ENCODE results near the gene TMEM200A.

Gene TMEM200A

DNA sequence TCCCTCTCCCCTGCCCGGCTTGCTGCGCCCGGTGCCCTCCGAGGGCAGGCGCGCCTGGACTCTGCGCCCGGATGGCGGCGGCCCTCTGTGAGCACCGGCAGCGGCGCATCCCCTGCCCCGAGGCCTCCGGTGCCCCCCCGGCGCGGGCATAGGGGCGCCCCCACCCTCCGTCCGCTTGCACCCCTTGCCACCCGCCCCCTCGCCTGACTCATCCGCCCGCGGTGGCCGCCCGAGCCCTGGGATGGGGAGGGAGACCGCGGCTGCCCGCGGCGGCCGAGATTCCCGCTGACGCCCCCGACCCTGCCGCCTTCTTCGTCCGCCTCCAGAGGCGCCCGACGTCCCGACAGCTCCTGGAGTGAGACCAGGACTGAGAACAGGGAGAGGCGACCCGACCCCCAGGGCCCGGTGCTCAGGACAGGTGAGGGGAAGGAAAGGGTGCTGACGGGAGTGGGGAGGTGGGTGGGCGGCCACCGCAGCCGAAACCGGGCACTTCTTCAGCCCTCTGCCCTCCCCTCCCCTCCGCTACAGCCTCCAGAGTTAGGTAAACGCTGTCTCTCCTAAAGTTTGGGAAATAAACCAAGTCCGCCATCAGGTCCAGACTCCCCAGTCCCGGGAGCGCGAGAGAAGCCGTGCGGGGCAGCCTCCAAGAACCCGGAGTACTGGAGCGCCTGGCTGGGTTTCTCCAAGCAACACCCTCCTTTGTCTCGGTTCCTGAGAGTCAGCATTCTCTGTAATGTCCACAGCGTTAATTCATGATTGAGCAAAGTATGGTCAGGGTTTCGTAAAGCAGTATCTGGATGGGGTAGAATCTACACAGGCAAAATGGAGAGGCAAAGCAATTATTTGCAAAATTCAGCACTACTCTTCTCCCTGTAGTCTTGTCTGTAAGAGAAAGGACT lies 539 bp downstream of the TMEM200A start:
- Histone ChIP-seq H3K36me3 (ENCODE audit: low read length) (no peaks in the 10 kb centered on the region), H3K79me2 (ENCODE audit: insufficient read depth, low read length) (no peaks in the 10 kb centered on the region), H3K9me3 (ENCODE audit: insufficient read depth, low read length) (no peaks in the 10 kb centered on the region), H4K20me1 (ENCODE audit: low read depth, low read length) (no peaks in the 10 kb centered on the region), H3F3A (ENCODE audit: insufficient read depth) (no peaks in the 10 kb centered on the region), H3K27ac (ENCODE audit: low read depth, low read length) (no peak overlapping the region), H3K9me2 (replicated peaks; ENCODE audit: insufficient read depth, low read length) (no peaks in the 10 kb centered on the region), H3K9ac (ENCODE audit: low read length) (no peak overlapping the region), H3K4me2 (ENCODE audit: low read depth, low read length, poor library complexity, severe bottlenecking) (no peak overlapping the region), H3K4me3 (ENCODE audit: insufficient read depth, low read length, poor library complexity, severe bottlenecking) (no peak overlapping the region), H2AFZ (ENCODE audit: low read depth, low read length, severe bottlenecking) (no peak overlapping the region), H3K27me3 (ENCODE audit: low read length) (no peaks in the 10 kb centered on the region)
- TF ChIP-seq, protein P1, sequence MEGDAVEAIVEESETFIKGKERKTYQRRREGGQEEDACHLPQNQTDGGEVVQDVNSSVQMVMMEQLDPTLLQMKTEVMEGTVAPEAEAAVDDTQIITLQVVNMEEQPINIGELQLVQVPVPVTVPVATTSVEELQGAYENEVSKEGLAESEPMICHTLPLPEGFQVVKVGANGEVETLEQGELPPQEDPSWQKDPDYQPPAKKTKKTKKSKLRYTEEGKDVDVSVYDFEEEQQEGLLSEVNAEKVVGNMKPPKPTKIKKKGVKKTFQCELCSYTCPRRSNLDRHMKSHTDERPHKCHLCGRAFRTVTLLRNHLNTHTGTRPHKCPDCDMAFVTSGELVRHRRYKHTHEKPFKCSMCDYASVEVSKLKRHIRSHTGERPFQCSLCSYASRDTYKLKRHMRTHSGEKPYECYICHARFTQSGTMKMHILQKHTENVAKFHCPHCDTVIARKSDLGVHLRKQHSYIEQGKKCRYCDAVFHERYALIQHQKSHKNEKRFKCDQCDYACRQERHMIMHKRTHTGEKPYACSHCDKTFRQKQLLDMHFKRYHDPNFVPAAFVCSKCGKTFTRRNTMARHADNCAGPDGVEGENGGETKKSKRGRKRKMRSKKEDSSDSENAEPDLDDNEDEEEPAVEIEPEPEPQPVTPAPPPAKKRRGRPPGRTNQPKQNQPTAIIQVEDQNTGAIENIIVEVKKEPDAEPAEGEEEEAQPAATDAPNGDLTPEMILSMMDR (IDR thresholded peaks at IDR 0.05; ENCODE audit: insufficient read depth, low read length, poor library complexity, severe bottlenecking): no peak
- TF ChIP-seq EZH2phosphoT487 (conservative IDR thresholded peaks at IDR 0.05; ENCODE audit: low read length): no peak

DNA sequence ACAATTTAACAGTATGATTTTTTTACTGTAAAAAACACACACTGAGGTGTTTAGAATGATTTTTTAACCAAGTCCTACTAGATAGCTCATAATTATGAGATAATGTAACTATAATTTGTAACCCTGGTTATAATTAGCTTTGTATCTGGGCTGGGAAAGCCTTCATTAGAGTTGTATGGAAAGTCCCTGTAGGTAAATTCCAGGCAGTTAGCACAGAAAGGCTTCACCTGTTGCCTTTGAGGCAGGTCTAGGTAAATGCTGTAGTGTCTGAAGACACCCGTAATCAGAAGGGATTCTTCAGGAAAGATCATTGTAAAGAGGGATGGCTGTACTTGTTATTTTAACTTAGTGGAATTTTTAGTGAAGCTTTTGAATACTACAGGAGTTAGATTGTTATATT lies 1.9 kb downstream of the TMEM200A start:
- no peak for TF ChIP-seq EZH2phosphoT487 (conservative IDR thresholded peaks at IDR 0.05; ENCODE audit: low read length)
- TF ChIP-seq, protein P1 (IDR thresholded peaks at IDR 0.05; ENCODE audit: insufficient read depth, low read length, poor library complexity, severe bottlenecking): no peak
- Histone ChIP-seq H2AFZ (ENCODE audit: low read depth, low read length, severe bottlenecking) (no peak overlapping the region), H3F3A (ENCODE audit: insufficient read depth) (no peaks in the 10 kb centered on the region), H3K27me3 (ENCODE audit: low read length) (no peaks in the 10 kb centered on the region), H3K4me2 (ENCODE audit: low read depth, low read length, poor library complexity, severe bottlenecking) (no peak overlapping the region), H3K4me3 (ENCODE audit: insufficient read depth, low read length, poor library complexity, severe bottlenecking) (no peak overlapping the region), H3K36me3 (ENCODE audit: low read length) (no peaks in the 10 kb centered on the region), H3K79me2 (ENCODE audit: insufficient read depth, low read length) (no peaks in the 10 kb centered on the region), H3K9me2 (replicated peaks; ENCODE audit: insufficient read depth, low read length) (no peaks in the 10 kb centered on the region), H3K9ac (ENCODE audit: low read length) (no peak overlapping the region), H4K20me1 (ENCODE audit: low read depth, low read length) (no peaks in the 10 kb centered on the region), H3K9me3 (ENCODE audit: insufficient read depth, low read length) (no peaks in the 10 kb centered on the region), H3K27ac (ENCODE audit: low read depth, low read length) (no peak overlapping the region)

DNA sequence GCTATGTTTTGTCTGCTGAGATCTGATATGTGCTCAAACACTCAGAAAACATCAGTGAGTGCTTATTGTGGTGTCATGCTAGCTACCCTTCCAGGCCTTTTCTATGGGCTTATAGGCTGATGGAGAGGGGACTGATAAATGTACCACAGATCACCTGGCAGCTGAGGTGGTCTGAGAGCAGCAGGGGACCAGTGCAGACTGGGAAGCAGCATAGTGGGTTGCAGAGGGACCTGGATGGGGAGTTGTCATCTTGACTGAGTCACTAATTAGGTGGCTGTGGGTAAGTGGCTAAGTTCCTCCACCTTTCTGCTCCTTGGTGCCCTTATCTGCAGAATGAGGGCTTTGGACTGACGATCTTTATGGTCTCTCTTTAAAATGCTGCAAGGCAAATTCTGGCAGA lies 2.8 kb downstream of the TMEM200A start:
- Histone ChIP-seq H4K20me1 (ENCODE audit: low read depth, low read length) (no peaks in the 10 kb centered on the region), H3K9me3 (ENCODE audit: insufficient read depth, low read length) (no peaks in the 10 kb centered on the region), H3K36me3 (ENCODE audit: low read length) (no peaks in the 10 kb centered on the region), H3K9me2 (replicated peaks; ENCODE audit: insufficient read depth, low read length) (no peaks in the 10 kb centered on the region), H3K4me3 (ENCODE audit: insufficient read depth, low read length, poor library complexity, severe bottlenecking) (no peak overlapping the region), H3K9ac (ENCODE audit: low read length) (no peak overlapping the region), H2AFZ (ENCODE audit: low read depth, low read length, severe bottlenecking) (no peak overlapping the region), H3K27ac (ENCODE audit: low read depth, low read length) (no peak overlapping the region), H3K27me3 (ENCODE audit: low read length) (no peaks in the 10 kb centered on the region), H3F3A (ENCODE audit: insufficient read depth) (no peaks in the 10 kb centered on the region), H3K4me2 (ENCODE audit: low read depth, low read length, poor library complexity, severe bottlenecking) (no peak overlapping the region), H3K79me2 (ENCODE audit: insufficient read depth, low read length) (no peaks in the 10 kb centered on the region)
- TF ChIP-seq EZH2phosphoT487 (conservative IDR thresholded peaks at IDR 0.05; ENCODE audit: low read length): no peak
- TF ChIP-seq, protein P1 (IDR thresholded peaks at IDR 0.05; ENCODE audit: insufficient read depth, low read length, poor library complexity, severe bottlenecking): no peak
